ENCODE measurements around the gene RGL1.

GRCh38 chr1:183911285-183911684 is 106.4 kb downstream of the RGL1 start:
- TF ChIP-seq, protein P1, sequence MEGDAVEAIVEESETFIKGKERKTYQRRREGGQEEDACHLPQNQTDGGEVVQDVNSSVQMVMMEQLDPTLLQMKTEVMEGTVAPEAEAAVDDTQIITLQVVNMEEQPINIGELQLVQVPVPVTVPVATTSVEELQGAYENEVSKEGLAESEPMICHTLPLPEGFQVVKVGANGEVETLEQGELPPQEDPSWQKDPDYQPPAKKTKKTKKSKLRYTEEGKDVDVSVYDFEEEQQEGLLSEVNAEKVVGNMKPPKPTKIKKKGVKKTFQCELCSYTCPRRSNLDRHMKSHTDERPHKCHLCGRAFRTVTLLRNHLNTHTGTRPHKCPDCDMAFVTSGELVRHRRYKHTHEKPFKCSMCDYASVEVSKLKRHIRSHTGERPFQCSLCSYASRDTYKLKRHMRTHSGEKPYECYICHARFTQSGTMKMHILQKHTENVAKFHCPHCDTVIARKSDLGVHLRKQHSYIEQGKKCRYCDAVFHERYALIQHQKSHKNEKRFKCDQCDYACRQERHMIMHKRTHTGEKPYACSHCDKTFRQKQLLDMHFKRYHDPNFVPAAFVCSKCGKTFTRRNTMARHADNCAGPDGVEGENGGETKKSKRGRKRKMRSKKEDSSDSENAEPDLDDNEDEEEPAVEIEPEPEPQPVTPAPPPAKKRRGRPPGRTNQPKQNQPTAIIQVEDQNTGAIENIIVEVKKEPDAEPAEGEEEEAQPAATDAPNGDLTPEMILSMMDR (IDR thresholded peaks at IDR 0.05 in 2 of 3, conservative IDR thresholded peaks at IDR 0.05 in 1 of 3; ENCODE audit: borderline replicate concordance in 1 of 3, insufficient read depth in 1 of 3, low read depth in 2 of 3, low read length in 2 of 3) = no peak
- TF ChIP-seq TCF7L2 (IDR thresholded peaks at IDR 0.05; ENCODE audit: borderline replicate concordance, extremely low read depth, insufficient read depth, insufficient read length) = no peak
- TF ChIP-seq POLR2A (IDR thresholded peaks at IDR 0.05; ENCODE audit: borderline replicate concordance, extremely low read depth, insufficient read depth, insufficient read length) = no peak
- no peak for TF ChIP-seq ELF1 (IDR thresholded peaks at IDR 0.05; ENCODE audit: borderline replicate concordance, low read depth)
- TF ChIP-seq ATF3 (IDR thresholded peaks at IDR 0.05) = no peak
- no peak for TF ChIP-seq YY1 (IDR thresholded peaks at IDR 0.05; ENCODE audit: extremely low read depth, insufficient replicate concordance, low read depth, low read length)
- TF ChIP-seq JUND (IDR thresholded peaks at IDR 0.05) = no peak
- TF ChIP-seq SRF (IDR thresholded peaks at IDR 0.05; ENCODE audit: low read depth) = no peak
- no peak for TF ChIP-seq EZH2phosphoT487 (IDR thresholded peaks at IDR 0.05; ENCODE audit: borderline replicate concordance)
- no peak for TF ChIP-seq ZNF274 (IDR thresholded peaks at IDR 0.05; ENCODE audit: low read depth, low read length)
- TF ChIP-seq, protein P2, sequence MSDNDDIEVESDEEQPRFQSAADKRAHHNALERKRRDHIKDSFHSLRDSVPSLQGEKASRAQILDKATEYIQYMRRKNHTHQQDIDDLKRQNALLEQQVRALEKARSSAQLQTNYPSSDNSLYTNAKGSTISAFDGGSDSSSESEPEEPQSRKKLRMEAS (IDR thresholded peaks at IDR 0.05) = no peak
- TF ChIP-seq EZH2 (IDR thresholded peaks at IDR 0.05) = no peak
- no peak for TF ChIP-seq POLR2AphosphoS5 (IDR thresholded peaks at IDR 0.05; ENCODE audit: low read depth, low read length)
